B cell (primary cell): Measurements from ENCODE around the gene NTRK3. TPM values are rescaled to one million over a fixed set of nuclear protein-coding genes. Genes with fewer than 3 reads are reported as not detected.

ENCODE experiments used
- ATAC-seq: fragments of 200-7000 bp; cut with Tn5 transposase; one replicate; pipeline ENCODE4 v1.10.0; 2021; ENCODE audit warnings: low read depth, mild to moderate bottlenecking, moderate number of reproducible peaks, moderate library complexity
- CTCF ChIA-PET: fragments of 350-600 bp; sonication (Branson Sonifier 250); formaldehyde crosslinking; loops from one replicate; lab custom pipeline; 2021; ENCODE audit warnings: antibody characterized with exemption, inconsistent platforms; lab: Charles Lee
- POLR2A ChIA-PET: fragments of 350-600 bp; sonication (Branson Sonifier 250); formaldehyde crosslinking; loops from one replicate; lab custom pipeline; 2021; ENCODE audit warnings: antibody characterized with exemption; lab: Charles Lee
- DNase-seq: peaks from one replicate; pipeline ENCODE4 v3.0.0; 2013
- H2AFZ ChIP-seq: 2 replicates; pipeline ENCODE4 v1.6.1; 2012; ENCODE audit warnings: mild to moderate bottlenecking, low read depth, low read length; ENCODE audit not compliant: insufficient read depth, poor library complexity, severe bottlenecking
- H3K27ac ChIP-seq, 2 donors: 1 replicate in 1 of 2; 2 replicates in 1 of 2; pipeline ENCODE4 v1.5.1; 2012 to 2013; ENCODE audit warnings: low read length in 2 of 2, mild to moderate bottlenecking in 2 of 2, moderate library complexity in 1 of 2
- H3K27me3 ChIP-seq, 4 experiments: fragments of 200-600 bp in 1 of 4; sonication (generic) in 1 of 4; replicated peaks in 1 of 4; 1 replicate in 2 of 4; 2 replicates in 2 of 4; pipeline versions ENCODE4 v1.6.1 to v1.7.0; 2013 to 2016; ENCODE audit warnings: low read length in 3 of 4, mild to moderate bottlenecking in 2 of 4, mixed read lengths in 1 of 4, moderate library complexity in 1 of 4; ENCODE audit not compliant: insufficient read depth in 4 of 4, control insufficient read depth in 3 of 4; ENCODE audit errors: control extremely low read depth in 1 of 4
- H3K36me3 ChIP-seq, 2 experiments: replicated peaks in 1 of 2; 1 replicate in 1 of 2; 2 replicates in 1 of 2; pipeline versions ENCODE4 v1.6.1 to v1.7.1; 2013; ENCODE audit warnings: low read length in 1 of 2; ENCODE audit not compliant: insufficient read depth in 2 of 2, control insufficient read depth in 1 of 2; ENCODE audit errors: control extremely low read depth in 1 of 2, extremely low read depth in 1 of 2
- H3K4me1 ChIP-seq, 2 donors: fragments of 200-600 bp in 1 of 2; sonication (generic) in 1 of 2; 1 replicate in 1 of 2; 2 replicates in 1 of 2; pipeline versions ENCODE4 v1.5.1 to v1.6.1; 2013 to 2017; ENCODE audit warnings: low read length in 2 of 2; ENCODE audit not compliant: control insufficient read depth in 2 of 2, insufficient read depth in 2 of 2
- H3K4me2 ChIP-seq: replicated peaks from 2 replicates; pipeline ENCODE3; 2012; ENCODE audit warnings: mild to moderate bottlenecking, low read depth, low read length; ENCODE audit not compliant: poor library complexity, severe bottlenecking
- H3K4me3 ChIP-seq, 5 experiments: fragments of 200-600 bp in 1 of 5; sonication (generic) in 1 of 5; 1 replicate in 3 of 5; 2 replicates in 2 of 5; pipeline versions ENCODE4 v1.5.1 to v1.7.0; 2011 to 2016; ENCODE audit warnings: low read length in 4 of 5, mild to moderate bottlenecking in 4 of 5, low read depth in 2 of 5, control low read depth in 1 of 5, moderate library complexity in 1 of 5; ENCODE audit not compliant: insufficient read depth in 1 of 5; ENCODE audit errors: control extremely low read depth in 1 of 5, extremely low read depth in 1 of 5
- H3K79me2 ChIP-seq: fragments of 200-600 bp; sonication (generic); one replicate; pipeline ENCODE4 v1.6.0; 2016; ENCODE audit warnings: low read length; ENCODE audit not compliant: control insufficient read depth, insufficient read depth
- H3K9ac ChIP-seq: fragments of 200-600 bp; sonication (generic); 2 replicates; pipeline ENCODE4 v1.6.1; 2017; ENCODE audit warnings: mild to moderate bottlenecking, low read length, moderate library complexity
- H3K9me3 ChIP-seq, 3 donors: one replicate each; pipeline versions ENCODE4 v1.6.1 to v1.7.1; 2013; ENCODE audit warnings: low read length in 2 of 3; ENCODE audit not compliant: control insufficient read depth in 2 of 3, insufficient read depth in 1 of 3; ENCODE audit errors: control extremely low read depth in 1 of 3
- H4K20me1 ChIP-seq: 2 replicates; pipeline ENCODE4 v1.6.0; 2012; ENCODE audit warnings: mild to moderate bottlenecking, low read length; ENCODE audit not compliant: insufficient read depth, control insufficient read depth, poor library complexity, severe bottlenecking
- H3K27ac Mint-ChIP-seq: one replicate; pipeline ENCODE4 v1.8.0; 2021; ENCODE audit warnings: mixed read lengths
- H3K27me3 Mint-ChIP-seq: one replicate; pipeline ENCODE4 v1.8.0; 2021; ENCODE audit warnings: mixed read lengths
- H3K4me1 Mint-ChIP-seq: one replicate; pipeline ENCODE4 v1.8.0; 2021; ENCODE audit warnings: mixed read lengths
- H3K4me3 Mint-ChIP-seq: one replicate; pipeline ENCODE4 v1.8.0; 2021; ENCODE audit warnings: mixed read lengths
- H3K9me3 Mint-ChIP-seq: one replicate; pipeline ENCODE4 v1.8.0; 2022; ENCODE audit warnings: mixed read lengths; ENCODE audit not compliant: insufficient read depth
- EZH2 ChIP-seq: IDR thresholded peaks from 2 replicates; pipeline ENCODE4 v1.6.1; 2012; ENCODE audit warnings: borderline replicate concordance, low read depth, mild to moderate bottlenecking, moderate library complexity, low read length; ENCODE audit not compliant: insufficient read depth, poor library complexity, severe bottlenecking
- WGBS: methylation state at CpG from one replicate; pipeline ENCODE4 v1.1.5; 2013; ENCODE audit warnings: missing lambda C conversion rate; ENCODE audit not compliant: insufficient coverage; 5-methylcytosine and 5-hydroxymethylcytosine counted together
- intact Hi-C: fragments of 100-400 bp; cut with micrococcal nuclease; formaldehyde crosslinking; loops from one replicate; pipeline ENCODE4 v1.10.0; 2022
- polyA plus RNA-seq: library from polyadenylated mRNA; depleted of rRNA; stranded (reverse); fragments of >200 nt; gene quantifications from 2 replicates; pipeline ENCODE4 v1.2.3, GENCODE V29; 2012
- total RNA-seq, 2 donors: library from RNA; stranded (reverse); fragments of 120-200 nt in 1 of 2; gene quantifications; 1 replicate in 1 of 2; 2 replicates in 1 of 2; pipeline versions ENCODE4 v1.2.3 to v1.2.4, GENCODE V29; 2013 to 2022
- TF ChIP-seq, protein P1 (sequence below): fragments of 200-600 bp; IDR thresholded peaks from one replicate; pipeline ENCODE4 v1.8.0; 2022; ENCODE audit warnings: antibody characterized with exemption, mild to moderate bottlenecking

NTRK3 gene
- total and polyA plus RNA-seq, 2 donors (not counting 1 experiment from before 2014, with no cell fraction given), result not detected

DNA sequence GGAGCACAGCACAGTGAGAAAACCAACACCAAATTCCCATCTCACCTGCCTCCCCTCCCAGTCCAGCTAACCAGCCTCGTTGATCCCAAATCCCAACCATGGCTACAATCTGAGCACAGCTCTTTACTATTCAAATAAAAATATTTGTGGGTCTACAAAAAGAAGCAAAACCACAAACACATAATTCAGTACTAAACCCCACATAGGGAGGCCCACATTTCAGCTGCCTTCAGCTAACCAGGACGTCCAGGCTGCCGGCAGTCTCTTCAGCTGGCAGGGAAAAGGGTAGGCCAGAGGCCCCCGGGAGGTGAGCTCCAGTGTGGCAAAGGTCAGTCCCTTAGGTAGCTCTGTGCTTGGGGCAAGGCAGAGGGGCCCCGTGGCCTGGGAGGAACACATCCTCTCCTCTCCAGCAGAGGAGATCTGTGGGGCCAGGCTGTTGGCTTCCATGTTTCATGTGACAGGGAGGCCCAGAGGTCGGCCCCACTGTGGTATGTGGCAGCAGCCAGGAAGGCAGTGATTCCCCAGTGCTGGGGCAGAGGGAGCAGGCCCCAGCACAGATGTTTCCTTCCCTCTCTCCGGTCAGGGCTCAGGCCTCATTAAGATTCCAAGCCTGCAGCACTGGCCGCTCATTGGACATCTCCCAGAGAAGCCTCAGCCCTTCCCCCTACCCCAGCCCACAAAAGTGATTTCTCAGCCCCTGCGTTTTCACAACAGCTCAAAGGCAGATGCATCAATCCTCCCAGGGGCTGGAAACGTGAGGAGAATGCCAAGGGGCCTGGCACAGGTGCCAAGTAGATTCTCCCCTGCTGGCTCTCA lies 381.4 kb downstream of the NTRK3 start:
- no peak for TF ChIP-seq EZH2
- TF ChIP-seq, protein P1, sequence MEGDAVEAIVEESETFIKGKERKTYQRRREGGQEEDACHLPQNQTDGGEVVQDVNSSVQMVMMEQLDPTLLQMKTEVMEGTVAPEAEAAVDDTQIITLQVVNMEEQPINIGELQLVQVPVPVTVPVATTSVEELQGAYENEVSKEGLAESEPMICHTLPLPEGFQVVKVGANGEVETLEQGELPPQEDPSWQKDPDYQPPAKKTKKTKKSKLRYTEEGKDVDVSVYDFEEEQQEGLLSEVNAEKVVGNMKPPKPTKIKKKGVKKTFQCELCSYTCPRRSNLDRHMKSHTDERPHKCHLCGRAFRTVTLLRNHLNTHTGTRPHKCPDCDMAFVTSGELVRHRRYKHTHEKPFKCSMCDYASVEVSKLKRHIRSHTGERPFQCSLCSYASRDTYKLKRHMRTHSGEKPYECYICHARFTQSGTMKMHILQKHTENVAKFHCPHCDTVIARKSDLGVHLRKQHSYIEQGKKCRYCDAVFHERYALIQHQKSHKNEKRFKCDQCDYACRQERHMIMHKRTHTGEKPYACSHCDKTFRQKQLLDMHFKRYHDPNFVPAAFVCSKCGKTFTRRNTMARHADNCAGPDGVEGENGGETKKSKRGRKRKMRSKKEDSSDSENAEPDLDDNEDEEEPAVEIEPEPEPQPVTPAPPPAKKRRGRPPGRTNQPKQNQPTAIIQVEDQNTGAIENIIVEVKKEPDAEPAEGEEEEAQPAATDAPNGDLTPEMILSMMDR, result no peak
- Mint-ChIP-seq H3K9me3 (no peaks in the 10 kb centered on the region), H3K27me3 (no peaks in the 10 kb centered on the region), H3K4me3 (no peak overlapping the region), H3K4me1 (no peaks in the 10 kb centered on the region), H3K27ac (no peak overlapping the region)
- WGBS, result 15% methylated on average over 10 of the region's 10 CpGs
- H3K4me3 ChIP-seq, result no peak overlapping the region
- no peak overlapping the region for H3K9ac ChIP-seq
- H3K27ac ChIP-seq, result no peak overlapping the region
- no peak for DNase-seq
- CTCF ChIA-PET, result no interaction called here
- intact Hi-C loops, result no loop called here
- no peaks in the 10 kb centered on the region for H4K20me1 ChIP-seq
- POLR2A ChIA-PET, result no interaction called here
- H3K4me1 ChIP-seq, result no peaks in the 10 kb centered on the region
- H3K4me2 ChIP-seq, result no peak overlapping the region
- ATAC-seq, result no peak
- H2AFZ ChIP-seq, result no peak overlapping the region
- H3K9me3 ChIP-seq, result no peaks in the 10 kb centered on the region
- no peaks in the 10 kb centered on the region for H3K36me3 ChIP-seq
- no peaks in the 10 kb centered on the region for H3K79me2 ChIP-seq
- H3K27me3 ChIP-seq, result no peaks in the 10 kb centered on the region

DNA sequence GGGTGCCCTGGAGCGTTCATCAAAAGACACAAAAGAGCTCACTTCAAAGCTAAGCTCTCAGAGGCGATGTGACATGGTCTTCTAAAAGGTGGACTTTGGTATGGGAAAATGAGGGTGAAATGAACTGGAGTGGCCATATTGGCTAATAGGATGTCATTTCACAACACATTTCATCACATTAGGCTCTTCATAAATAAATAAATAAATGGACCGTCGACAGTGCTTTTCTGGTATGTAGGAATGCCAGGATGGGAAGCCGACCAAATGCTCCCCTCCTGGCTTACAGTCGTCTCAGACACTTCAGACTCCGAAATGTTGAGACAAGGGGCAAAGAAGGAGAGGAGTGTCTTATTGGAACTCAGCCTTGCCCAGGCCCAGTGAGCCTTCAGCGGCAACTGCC lies 383.0 kb downstream of the NTRK3 start:
- no peaks in the 10 kb centered on the region for H3K4me1 Mint-ChIP-seq
- Histone ChIP-seq H3K27ac (no peak overlapping the region), H4K20me1 (no peaks in the 10 kb centered on the region), H3K27me3 (no peaks in the 10 kb centered on the region), H3K9ac (no peak overlapping the region), H3K4me3 (no peak overlapping the region), H3K9me3 (no peaks in the 10 kb centered on the region), H3K4me1 (no peaks in the 10 kb centered on the region), H2AFZ (no peak overlapping the region), H3K36me3 (no peaks in the 10 kb centered on the region), H3K4me2 (no peak overlapping the region), H3K79me2 (no peaks in the 10 kb centered on the region)
- no peaks in the 10 kb centered on the region for H3K27me3 Mint-ChIP-seq
- no peak overlapping the region for H3K4me3 Mint-ChIP-seq
- TF ChIP-seq EZH2, result no peak
- TF ChIP-seq, protein P1, result no peak
- ChIA-PET CTCF (no interaction called here), POLR2A (no interaction called here)
- 95% methylated on average over 3 of the region's 8 CpGs for WGBS
- no peaks in the 10 kb centered on the region for H3K9me3 Mint-ChIP-seq
- intact Hi-C loops, result no loop called here
- DNase-seq, result no peak
- no peak for ATAC-seq
- no peak overlapping the region for H3K27ac Mint-ChIP-seq
